ENCODE data around the gene RRP1B. TPM values are rescaled to one million over a fixed set of nuclear protein-coding genes. Genes with fewer than 3 reads are reported as not detected.
A peak's percentile ranks its signal among the peaks of the same experiment; 100 is the strongest.

The RRP1B gene
- total RNA-seq, 3 donors from 2014 or later = 17.1 to 22.6 (median 22.1) TPM

DNA sequence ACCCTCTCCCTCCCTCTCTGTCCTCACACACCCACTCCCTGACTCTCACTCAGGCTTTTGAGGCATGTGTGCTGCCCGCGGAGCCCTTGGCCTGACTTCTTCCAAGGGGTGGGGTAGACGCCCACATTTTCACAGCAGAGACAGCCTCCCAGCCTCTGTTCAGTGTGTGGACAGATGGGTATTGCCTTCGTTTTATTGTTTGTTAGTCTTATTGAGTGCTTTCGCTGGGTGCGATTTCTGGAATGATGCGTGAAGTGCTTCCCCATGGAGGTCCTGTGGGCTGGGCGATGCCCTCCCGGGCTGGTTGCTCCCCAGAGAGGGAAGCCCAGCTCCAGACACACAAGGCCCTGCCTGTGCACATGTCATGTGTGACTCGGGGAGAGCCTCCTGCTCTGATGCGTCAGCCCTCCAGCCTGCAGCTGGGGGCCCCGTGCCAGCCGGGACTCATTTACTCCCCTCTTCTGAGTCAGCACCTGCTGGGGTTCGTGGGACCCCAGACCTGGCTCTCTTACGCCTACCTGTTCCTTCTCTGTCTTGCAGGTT lies 74.2 kb downstream of the RRP1B start:
- TF ChIP-seq POLR2A (IDR thresholded peaks at IDR 0.05) (no peak), POLR2AphosphoS5 (IDR thresholded peaks at IDR 0.05) (peak in 1 of 3 donors; percentile 30)
- TF ChIP-seq, protein P1, sequence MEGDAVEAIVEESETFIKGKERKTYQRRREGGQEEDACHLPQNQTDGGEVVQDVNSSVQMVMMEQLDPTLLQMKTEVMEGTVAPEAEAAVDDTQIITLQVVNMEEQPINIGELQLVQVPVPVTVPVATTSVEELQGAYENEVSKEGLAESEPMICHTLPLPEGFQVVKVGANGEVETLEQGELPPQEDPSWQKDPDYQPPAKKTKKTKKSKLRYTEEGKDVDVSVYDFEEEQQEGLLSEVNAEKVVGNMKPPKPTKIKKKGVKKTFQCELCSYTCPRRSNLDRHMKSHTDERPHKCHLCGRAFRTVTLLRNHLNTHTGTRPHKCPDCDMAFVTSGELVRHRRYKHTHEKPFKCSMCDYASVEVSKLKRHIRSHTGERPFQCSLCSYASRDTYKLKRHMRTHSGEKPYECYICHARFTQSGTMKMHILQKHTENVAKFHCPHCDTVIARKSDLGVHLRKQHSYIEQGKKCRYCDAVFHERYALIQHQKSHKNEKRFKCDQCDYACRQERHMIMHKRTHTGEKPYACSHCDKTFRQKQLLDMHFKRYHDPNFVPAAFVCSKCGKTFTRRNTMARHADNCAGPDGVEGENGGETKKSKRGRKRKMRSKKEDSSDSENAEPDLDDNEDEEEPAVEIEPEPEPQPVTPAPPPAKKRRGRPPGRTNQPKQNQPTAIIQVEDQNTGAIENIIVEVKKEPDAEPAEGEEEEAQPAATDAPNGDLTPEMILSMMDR (IDR thresholded peaks at IDR 0.05) = no peak
- Histone ChIP-seq H3K27me3 (no peaks in the 10 kb centered on the region), H3K27ac (peak overlapping the region; percentile 76 to 82), H3K36me3 (no peaks in the 10 kb centered on the region), H3K9me3 (no peaks in the 10 kb centered on the region), H3K4me1 (peaks cover 0 to 24% of the 10 kb centered on the region in 2 donors), H3K4me3 (peak overlapping the region in 2 of 3 donors; percentile 37 to 44)
- DNase-seq (ENCODE audit: low spot score in 2 of 2) = no peak
- intact Hi-C loops (cut with DNase I; ENCODE audit: low total_unique reads) = no loop called here

DNA sequence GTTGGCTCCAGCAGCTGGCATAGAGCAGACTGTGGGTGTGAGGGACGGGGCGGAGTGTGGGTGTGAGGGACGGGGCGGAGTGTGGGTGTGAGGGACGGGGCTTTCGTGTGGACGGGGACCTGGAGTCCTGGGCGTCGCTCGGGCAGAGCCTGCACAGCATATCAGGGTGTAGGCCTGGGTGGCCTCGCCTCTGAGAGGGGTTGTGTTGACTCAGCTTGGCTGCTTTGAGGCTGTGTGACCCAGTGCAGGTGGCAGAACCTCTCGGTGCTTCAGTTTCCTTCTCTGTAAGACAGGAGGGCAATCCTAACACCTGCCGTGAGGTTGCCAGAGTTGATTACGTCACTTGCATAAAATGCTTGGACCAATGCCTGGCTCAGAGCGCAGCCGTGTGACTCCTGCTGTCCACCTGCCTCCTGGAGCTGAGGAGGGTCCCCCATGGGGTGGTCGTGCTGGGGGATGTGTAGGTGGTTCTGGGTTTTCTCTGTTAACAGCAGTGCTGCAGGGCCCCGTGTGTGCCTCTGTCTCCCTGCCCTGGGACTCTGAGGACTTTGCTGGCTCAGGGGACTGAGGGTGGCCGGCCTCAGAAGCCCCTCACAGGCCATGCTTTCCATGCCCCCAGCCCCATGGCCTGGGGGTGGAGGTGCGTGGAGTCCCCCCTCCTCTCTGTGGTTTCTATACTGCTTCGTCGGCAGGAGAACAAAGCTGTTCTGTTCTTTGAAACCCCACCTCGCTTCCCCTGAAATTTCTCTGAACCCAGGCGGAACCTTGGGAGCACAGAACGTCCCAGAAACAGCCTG lies 75.0 kb downstream of the RRP1B start:
- Histone ChIP-seq H3K9me3 (no peaks in the 10 kb centered on the region), H3K36me3 (no peaks in the 10 kb centered on the region), H3K27ac (peak overlapping the region; percentile 76 to 82), H3K4me1 (peaks cover 0 to 19% of the 10 kb centered on the region in 2 donors), H3K4me3 (peak overlapping the region in 2 of 3 donors; percentile 37 to 44), H3K27me3 (no peaks in the 10 kb centered on the region)
- TF ChIP-seq, protein P1 (IDR thresholded peaks at IDR 0.05) = no peak
- TF ChIP-seq POLR2AphosphoS5 (IDR thresholded peaks at IDR 0.05) = no peak
- TF ChIP-seq POLR2A (IDR thresholded peaks at IDR 0.05) = no peak
- DNase-seq (ENCODE audit: low spot score in 2 of 2) = peak in 1 of 2 donors; percentile 76
- intact Hi-C loops (cut with DNase I; ENCODE audit: low total_unique reads) = no loop called here

DNA sequence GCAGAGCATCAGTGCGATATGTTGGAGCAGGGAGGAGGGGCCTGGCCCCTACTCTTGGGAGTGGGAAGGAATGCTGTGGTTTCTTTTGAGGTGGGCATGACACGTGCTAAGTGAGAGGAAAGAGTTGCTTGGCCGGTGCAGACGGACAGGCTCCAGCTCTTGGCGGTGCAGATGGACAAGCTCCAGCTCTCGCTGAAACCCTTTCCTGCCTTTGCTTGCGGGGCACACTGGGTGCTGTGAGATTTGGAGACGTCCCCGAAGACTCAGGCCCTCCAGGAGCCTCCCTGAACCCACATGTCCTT lies 75.5 kb downstream of the RRP1B start:
- intact Hi-C loops (cut with DNase I; ENCODE audit: low total_unique reads) = no loop called here
- Histone ChIP-seq H3K27ac (peak overlapping the region; percentile 76 to 82), H3K4me1 (peaks cover 0 to 17% of the 10 kb centered on the region in 2 donors), H3K4me3 (peak overlapping the region in 2 of 3 donors; percentile 37 to 44), H3K9me3 (no peaks in the 10 kb centered on the region), H3K27me3 (no peaks in the 10 kb centered on the region), H3K36me3 (no peaks in the 10 kb centered on the region)
- DNase-seq (ENCODE audit: low spot score in 2 of 2) = peak in 1 of 2 donors; percentile 85
- TF ChIP-seq POLR2AphosphoS5 (IDR thresholded peaks at IDR 0.05) = peak; percentile 34 to 55 (median 48)
- TF ChIP-seq, protein P1 (IDR thresholded peaks at IDR 0.05) = no peak
- no peak for TF ChIP-seq POLR2A (IDR thresholded peaks at IDR 0.05)

DNA sequence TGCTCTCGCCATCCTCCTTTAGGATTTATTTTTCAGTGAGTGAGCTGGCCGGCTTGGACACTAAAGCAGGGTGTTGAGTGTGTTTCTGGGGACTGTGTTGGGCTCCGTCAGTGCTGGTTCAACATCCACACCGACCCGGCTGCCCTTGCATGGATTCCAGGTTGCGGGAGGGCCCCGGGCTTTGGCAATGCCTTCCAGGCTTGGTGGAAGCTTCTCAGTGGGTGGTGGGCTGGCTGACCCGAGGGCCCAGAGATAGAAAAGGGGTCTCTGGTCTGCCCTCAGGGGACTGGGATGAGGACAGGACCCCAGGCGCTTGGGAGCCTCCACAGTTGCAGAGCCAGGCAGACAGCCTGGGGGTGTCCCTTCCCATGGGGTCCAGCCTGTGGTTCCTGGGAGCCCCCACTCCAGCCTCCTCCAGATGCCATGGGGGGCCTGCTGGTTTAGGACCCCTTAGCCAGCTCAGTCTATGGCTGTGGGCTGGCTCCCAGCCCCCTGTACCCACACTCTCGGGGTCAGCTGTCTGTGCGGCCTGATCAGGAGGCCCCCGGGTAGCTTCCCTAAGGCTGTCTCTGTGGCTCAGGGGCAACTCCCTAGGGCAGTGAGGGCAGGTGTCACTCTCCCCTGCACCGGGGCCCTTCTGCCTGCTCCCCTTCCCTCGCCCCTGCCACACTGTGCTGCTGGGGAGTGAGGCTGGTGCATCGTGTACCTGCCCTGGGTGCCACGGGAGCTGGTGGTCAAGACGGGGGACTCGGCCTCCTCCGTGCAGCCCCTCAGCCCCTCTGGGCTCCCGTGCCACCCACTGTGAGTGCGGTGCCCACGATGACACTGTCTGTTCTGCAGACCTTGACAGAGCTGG lies 76.1 kb downstream of the RRP1B start:
- TF ChIP-seq POLR2A (IDR thresholded peaks at IDR 0.05) (no peak), POLR2AphosphoS5 (IDR thresholded peaks at IDR 0.05) (no peak)
- TF ChIP-seq, protein P1 (IDR thresholded peaks at IDR 0.05) = no peak
- H3K4me3 ChIP-seq = peak overlapping the region in 2 of 3 donors; percentile 37 to 44
- intact Hi-C loops (cut with DNase I; ENCODE audit: low total_unique reads) = no loop called here
- no peaks in the 10 kb centered on the region for H3K36me3 ChIP-seq
- H3K9me3 ChIP-seq = no peaks in the 10 kb centered on the region
- DNase-seq (ENCODE audit: low spot score in 2 of 2) = no peak
- no peaks in the 10 kb centered on the region for H3K27me3 ChIP-seq
- peaks cover 0 to 17% of the 10 kb centered on the region in 2 donors for H3K4me1 ChIP-seq
- peak overlapping the region; percentile 76 to 82 for H3K27ac ChIP-seq
